GM20431 (cell line): ENCODE measurements around the gene LRG1.

Experiments used
- in situ Hi-C: fragments of 300-500 bp; cut with MseI, MboI; formaldehyde crosslinking; loops from one replicate; pipeline ENCODE4 v1.15.0; 2020; ENCODE audit warnings: low sequenced_read_pairs; ENCODE audit not compliant: unreplicated experiment

LRG1 gene

GRCh38 chr19:4539693-4540581 lies at the start of gene LRG1:
TSS of gene LRG1 (minus strand) at chr19:4540036. CDS start at chr19:4540013, 23 bp downstream.
- in situ Hi-C loops: no loop called here

GRCh38 chr19:4588291-4588761 lies 48.5 kb upstream of the LRG1 start:
- in situ Hi-C loops: no loop called here

- in situ Hi-C loops: no loop called here
Observed at GRCh38 chr19:4587527-4587926, 47.7 kb upstream of the LRG1 start.

- in situ Hi-C loops: no loop called here
Observed at GRCh38 chr19:4586691-4587090, 46.9 kb upstream of the LRG1 start.

- in situ Hi-C loops: no loop called here
Observed at GRCh38 chr19:4586245-4586644, 46.4 kb upstream of the LRG1 start.

GRCh38 chr19:4585556-4585955 lies 45.7 kb upstream of the LRG1 start:
- in situ Hi-C loops: no loop called here

GRCh38 chr19:4584670-4585460 lies 45.0 kb upstream of the LRG1 start:
- in situ Hi-C loops: no loop called here

- in situ Hi-C loops: no loop called here
Observed at GRCh38 chr19:4583961-4584669, 44.3 kb upstream of the LRG1 start.

- in situ Hi-C loops: no loop called here
Observed at GRCh38 chr19:4582980-4583842, 43.4 kb upstream of the LRG1 start.

GRCh38 chr19:4581666-4582553 lies 42.1 kb upstream of the LRG1 start:
- in situ Hi-C loops: no loop called here

- in situ Hi-C loops: no loop called here
Observed at GRCh38 chr19:4580961-4581665, 41.3 kb upstream of the LRG1 start.

- in situ Hi-C loops: no loop called here
Observed at GRCh38 chr19:4580021-4580901, 40.4 kb upstream of the LRG1 start.

GRCh38 chr19:4579389-4579788 lies 39.6 kb upstream of the LRG1 start:
- in situ Hi-C loops: loop anchor here (10.0 kb wide), 1 partner anchor 55 kb away; the partner anchor contains the start of gene TNFAIP8L1

- in situ Hi-C loops: loop anchor here (10.0 kb wide), 1 partner anchor 56 kb away; the partner anchor contains the start of gene TNFAIP8L1
Observed at GRCh38 chr19:4578552-4579248, 38.9 kb upstream of the LRG1 start.

- in situ Hi-C loops: loop anchor here (10.0 kb wide), 1 partner anchor 58 kb away; the partner anchor contains the start of gene TNFAIP8L1
Observed at GRCh38 chr19:4577020-4577782, 37.4 kb upstream of the LRG1 start.
